ENCODE measurements around the gene TTLL13.

Gene TTLL13

DNA sequence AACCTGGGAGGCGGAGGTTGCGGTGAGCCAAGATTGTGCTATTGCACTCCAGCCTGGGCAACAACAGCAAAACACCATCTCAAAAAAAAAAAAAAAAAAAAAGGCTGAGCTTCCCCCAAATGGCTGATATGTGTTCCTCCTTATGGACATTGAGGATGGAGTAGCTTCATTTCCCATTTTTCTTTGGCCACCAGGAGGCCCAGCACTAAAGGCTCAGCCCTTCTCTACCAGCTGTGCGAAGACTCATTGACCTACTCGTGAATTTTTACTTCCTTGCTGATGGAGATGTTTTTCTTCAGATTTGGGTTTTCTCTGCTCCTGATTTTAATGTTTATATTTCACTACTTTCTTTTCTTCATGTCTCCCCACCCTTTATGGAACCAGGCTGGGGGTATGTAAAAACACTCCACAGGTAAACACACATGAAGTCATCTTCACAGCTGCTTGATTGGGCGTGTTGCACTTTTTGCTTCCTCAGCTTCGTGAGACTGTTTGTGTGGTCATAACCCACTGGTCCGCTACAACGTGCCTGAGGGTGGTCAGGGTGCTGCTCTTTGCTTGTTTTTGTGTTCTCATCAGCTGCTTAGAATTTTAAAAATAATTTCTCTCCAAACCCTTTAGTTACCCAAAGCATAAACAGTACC is 34.7 kb upstream of the TTLL13 start:
- no peak for FAIRE-seq

GRCh38 chr15:90217671-90218394 is 31.5 kb upstream of the TTLL13 start:
- FAIRE-seq = no peak

DNA sequence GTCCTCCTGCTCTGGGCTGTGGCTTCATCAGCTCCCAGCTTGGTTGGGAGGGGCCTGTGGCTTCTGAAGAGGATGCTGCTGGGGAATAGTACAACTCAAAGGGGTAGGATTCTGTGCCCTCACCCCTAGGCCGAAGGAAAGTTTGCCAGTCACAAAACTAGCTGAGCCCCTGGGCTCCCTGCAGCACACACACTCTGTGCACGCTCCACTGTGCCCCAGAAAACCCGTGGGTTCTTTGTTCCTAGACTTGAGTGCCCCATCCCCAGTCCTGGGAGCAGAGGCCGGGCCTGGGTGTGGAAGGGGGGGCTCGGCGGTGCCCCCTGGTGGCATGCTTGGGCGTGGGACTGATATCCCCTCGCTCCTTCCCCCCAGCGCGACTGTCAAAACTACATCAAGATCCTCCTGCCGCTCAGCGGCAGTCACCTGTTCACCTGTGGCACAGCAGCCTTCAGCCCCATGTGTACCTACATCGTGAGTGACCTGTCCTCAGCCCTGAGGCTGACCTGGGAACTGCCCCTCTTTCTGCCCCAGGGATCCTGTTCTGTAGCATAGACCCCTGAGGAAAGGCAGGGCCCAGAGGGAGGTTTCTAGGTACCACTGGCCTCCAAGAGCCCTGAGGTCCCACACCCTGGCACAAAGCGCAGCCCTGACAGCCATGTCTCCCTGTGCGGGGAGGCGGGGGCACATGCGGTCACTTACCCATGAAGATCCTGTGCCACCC is 29.8 kb upstream of the TTLL13 start:
- no peak for FAIRE-seq

DNA sequence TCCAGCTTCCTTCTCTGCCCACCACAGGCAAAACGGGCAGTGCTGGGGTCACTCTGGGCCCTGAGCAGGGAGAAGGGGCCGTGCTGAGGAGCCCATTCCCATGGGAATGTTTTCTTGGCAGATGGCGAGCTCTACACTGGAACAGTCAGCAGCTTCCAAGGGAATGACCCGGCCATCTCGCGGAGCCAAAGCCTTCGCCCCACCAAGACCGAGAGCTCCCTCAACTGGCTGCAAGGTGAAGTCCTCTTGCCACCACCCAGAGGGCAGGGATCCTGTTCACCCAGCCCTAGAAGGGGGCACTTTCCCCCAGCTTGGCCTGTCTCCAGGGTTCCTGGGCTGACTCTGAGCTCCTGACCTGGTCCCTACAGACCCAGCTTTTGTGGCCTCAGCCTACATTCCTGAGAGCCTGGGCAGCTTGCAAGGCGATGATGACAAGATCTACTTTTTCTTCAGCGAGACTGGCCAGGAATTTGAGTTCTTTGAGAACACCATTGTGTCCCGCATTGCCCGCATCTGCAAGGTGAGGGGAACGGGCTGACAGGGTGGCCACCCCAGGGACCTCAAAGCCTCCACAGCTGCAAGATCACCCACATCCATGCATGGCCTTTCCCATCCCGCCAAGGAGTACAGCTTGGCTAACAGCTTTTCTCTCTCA is 28.0 kb upstream of the TTLL13 start:
- no peak for FAIRE-seq

DNA sequence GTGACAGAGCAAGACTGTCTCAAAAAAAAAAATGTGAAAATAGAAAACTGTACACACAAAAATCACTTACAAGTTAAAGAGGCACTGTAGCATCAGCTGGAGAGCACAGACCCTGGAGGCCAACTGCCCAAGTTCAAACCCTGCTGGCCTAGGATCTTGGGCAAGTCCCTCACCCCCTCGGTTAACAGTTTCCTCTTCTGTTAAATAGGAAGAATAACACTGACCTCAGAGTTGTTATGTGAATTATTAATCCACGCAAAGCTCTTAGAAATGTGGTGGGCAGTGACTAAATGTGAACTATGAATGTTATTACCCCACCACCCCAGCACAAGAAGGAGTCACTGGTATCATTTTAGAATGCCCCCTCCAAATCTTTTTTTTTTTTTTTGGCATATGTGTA is 26.8 kb upstream of the TTLL13 start:
- no peak for FAIRE-seq

DNA sequence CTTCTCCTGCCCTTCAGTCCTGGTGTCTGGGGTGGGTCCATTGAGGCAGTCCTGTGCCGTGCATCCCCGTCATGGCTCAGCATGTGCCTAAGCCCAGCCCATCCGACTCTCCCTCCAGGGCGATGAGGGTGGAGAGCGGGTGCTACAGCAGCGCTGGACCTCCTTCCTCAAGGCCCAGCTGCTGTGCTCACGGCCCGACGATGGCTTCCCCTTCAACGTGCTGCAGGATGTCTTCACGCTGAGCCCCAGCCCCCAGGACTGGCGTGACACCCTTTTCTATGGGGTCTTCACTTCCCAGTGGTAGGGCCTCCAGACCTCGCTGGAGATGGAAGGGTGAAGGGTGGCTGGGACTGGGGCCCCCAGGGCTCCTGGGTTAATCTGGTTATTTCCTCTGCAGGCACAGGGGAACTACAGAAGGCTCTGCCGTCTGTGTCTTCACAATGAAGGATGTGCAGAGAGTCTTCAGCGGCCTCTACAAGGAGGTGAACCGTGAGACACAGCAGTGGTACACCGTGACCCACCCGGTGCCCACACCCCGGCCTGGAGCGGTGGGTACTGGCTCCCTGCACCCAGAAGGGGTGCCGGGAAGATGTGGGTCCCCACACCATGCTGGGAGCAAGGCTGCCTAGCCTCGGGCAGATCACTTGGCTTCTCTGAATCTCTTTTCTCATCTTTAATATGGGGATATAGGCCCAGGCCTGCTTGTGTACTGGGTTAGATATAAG is 25.8 kb upstream of the TTLL13 start:
- FAIRE-seq = no peak

- no peak for FAIRE-seq
Measured at GRCh38 chr15:90225047-90225446, 24.3 kb upstream of the TTLL13 start.

DNA sequence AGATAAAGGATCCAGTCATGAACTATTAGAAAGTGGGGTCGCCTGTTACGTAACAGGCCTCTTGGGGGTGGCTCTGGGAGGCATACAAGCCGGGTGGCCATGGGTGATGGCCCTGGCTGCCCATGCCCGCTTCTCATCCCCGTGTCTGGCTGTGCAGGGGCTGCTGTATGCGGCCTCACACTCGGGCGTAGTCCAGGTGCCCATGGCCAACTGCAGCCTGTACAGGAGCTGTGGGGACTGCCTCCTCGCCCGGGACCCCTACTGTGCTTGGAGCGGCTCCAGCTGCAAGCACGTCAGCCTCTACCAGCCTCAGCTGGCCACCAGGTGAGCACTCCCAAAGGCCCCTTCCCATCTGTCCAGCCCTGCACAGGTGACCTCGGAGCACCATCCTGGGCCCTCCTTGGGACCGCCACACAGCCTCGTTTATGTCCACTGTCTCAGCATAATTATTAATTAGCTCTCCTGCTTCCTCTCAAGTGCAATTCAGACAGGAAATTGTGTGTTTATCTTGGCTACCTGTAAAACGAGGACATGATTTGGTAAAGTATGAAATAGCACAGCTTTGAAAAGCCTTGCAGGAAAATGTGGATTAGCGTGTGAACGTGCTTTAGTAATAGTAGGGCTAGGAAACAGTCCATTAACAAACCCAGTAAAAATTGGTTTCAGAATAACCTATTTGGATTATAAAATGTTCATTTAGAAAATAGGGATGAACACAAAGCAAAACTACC is 23.7 kb upstream of the TTLL13 start:
- FAIRE-seq = no peak

- FAIRE-seq = no peak
Measured at GRCh38 chr15:90227336-90227735, 22.0 kb upstream of the TTLL13 start.

- FAIRE-seq = no peak
Measured at GRCh38 chr15:90227816-90228772, 21.3 kb upstream of the TTLL13 start.

GRCh38 chr15:90228960-90229359 is 20.4 kb upstream of the TTLL13 start:
- FAIRE-seq = no peak

GRCh38 chr15:90230071-90230494 is 19.3 kb upstream of the TTLL13 start:
- no peak for FAIRE-seq

DNA sequence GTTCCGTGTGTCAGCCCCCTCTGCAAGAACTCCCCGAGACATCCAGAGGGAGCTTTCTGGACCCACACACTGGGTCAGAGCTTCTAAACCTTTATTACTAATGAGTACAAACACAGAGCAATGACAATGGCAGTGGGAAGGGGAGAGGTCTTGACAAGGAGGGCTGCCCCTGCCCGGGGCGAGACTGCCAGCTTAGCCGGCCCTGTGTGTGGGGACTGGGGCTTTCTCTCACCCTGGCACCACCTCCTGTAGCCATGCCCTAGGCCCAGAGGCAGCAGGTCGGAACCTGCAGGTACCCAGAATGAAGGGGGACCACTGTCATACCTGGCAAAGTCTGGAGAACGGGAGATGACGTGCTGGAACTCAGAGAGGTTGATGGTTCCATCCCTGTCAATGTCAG is 18.7 kb upstream of the TTLL13 start:
- FAIRE-seq = no peak

DNA sequence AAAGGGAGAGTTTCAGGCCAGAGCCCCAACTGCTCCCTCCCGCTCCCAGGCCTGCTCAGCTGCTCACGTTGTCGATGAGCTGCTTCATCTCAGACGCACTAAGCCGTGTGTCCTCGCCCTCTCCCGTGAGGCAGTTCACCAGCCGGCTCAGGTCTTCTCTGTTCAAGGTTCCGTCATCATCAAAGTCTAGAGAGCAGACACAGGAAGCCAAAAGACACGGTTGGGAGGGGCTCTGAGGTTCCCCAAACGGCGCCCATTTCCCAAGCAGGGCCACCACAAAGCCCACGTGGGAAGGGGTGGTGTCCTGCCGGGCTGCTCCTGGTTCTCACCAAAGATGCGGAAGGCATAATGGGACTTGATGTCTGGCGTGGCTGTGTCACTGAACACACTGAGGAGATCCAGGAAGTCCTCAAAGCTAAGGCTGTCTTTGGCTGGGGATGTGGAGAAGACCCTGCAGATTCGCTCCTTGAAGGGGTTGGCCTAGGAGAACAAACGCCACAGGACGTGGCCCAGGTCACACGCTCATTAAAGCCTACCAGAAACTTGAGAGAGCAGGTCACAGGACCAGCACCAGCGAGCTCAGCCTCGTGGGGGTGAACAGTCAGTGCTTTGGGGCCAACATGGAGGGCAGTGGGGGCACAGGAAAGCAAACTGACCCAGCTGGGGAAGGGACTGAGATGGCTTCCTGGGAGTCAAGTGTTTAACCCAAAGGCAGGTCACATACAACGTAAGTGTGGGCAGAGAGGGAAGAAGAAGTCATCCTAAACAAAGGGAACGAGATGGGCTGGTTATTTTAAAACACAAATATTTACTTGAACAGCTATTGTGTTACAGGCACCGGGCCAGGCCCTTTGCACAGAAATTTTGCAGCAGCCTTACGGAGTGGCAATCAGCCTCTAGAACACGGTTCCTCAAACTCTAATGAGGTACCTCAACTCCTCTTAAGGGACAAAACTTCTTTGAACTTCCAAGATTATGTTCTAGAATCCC is 18.0 kb upstream of the TTLL13 start:
- no peak for FAIRE-seq

DNA sequence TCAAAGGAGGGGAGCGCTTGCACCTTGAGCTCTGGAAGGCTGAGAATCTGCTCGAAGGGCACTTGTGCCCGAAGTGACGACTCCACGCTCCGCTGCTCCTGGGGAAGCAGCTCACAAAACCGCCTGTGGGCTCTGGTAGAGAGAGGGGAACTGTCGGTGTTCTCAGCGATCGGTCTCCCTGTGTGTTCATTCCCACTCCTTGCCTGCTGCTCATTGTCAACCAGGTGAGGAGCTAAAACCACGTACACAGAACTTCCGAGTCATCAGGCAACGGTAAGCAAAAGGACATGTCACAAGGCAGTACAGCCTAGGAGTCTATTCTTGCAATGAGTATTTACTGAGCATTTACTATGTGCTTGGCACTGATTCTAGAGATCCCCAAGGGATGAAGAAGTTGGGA is 17.2 kb upstream of the TTLL13 start:
- no peak for FAIRE-seq

DNA sequence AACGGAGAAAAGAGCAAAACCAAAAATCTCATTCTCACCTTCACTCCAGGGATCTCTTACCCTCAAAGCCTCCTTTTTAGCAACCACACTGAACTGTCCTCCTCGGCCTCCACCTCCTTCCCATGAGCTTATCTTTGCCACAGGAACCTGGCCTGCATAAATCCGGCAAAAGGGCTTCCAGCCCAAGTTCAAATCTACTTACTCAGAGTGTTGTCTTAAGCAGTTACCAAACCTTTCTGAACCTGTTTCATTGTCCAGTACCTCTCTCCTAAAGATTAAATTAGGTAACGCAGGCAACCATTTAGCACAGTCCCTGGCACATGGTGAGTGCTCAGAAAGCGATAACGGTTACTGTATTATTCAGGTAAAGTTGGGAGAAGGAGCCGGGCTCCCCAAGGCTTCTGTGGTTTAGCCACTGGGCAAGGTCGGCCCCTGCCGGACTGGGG is 16.4 kb upstream of the TTLL13 start:
- no peak for FAIRE-seq

GRCh38 chr15:90233387-90234095 is 15.8 kb upstream of the TTLL13 start, which contains the start of gene CIB1:
TSS of gene CIB1 (minus strand) at chr15:90233941. CDS start at chr15:90233885, 56 bp downstream.
- FAIRE-seq = no peak
